NB4 (cell line): ENCODE measurements around the gene ZDHHC13.

Experiments used
- MYC ChIP-seq: IDR thresholded peaks from 2 replicates; pipeline ENCODE4 v1.6.1; 2011; ENCODE audit warnings: low read depth, low read length
- POLR2A ChIP-seq: IDR thresholded peaks from 2 replicates; pipeline ENCODE4 v1.6.1; 2011; ENCODE audit warnings: mild to moderate bottlenecking; ENCODE audit not compliant: insufficient read length; ENCODE audit errors: extremely low read depth
- TF ChIP-seq, protein P1 (sequence below): IDR thresholded peaks from one replicate; pipeline ENCODE4 v1.5.1; 2012; ENCODE audit warnings: low read depth, low read length

DNA sequence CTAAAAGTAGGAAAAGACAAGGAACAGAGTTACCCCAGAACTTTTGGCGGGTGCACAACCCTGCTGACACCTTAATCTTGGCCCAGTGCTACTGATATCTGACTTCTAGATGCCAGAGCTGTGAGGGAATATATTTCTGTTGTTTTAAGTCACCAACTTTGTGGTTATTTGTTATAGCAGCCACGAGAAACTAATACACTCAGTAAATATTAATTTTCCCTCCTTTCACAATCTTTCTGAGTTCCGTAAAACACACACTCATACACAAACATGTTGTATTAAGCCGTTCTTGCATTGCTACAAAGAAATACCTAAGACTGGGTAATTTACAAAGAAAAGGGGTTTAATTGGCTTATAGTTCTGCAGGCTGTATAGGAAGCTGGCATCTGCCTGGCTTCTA lies 16.1 kb upstream of the ZDHHC13 start:
- TF ChIP-seq, protein P1, sequence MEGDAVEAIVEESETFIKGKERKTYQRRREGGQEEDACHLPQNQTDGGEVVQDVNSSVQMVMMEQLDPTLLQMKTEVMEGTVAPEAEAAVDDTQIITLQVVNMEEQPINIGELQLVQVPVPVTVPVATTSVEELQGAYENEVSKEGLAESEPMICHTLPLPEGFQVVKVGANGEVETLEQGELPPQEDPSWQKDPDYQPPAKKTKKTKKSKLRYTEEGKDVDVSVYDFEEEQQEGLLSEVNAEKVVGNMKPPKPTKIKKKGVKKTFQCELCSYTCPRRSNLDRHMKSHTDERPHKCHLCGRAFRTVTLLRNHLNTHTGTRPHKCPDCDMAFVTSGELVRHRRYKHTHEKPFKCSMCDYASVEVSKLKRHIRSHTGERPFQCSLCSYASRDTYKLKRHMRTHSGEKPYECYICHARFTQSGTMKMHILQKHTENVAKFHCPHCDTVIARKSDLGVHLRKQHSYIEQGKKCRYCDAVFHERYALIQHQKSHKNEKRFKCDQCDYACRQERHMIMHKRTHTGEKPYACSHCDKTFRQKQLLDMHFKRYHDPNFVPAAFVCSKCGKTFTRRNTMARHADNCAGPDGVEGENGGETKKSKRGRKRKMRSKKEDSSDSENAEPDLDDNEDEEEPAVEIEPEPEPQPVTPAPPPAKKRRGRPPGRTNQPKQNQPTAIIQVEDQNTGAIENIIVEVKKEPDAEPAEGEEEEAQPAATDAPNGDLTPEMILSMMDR, result no peak
- no peak for TF ChIP-seq POLR2A
- TF ChIP-seq MYC, result no peak
